ENCODE measurements around the gene MUC12.
A peak's percentile ranks its signal among the peaks of the same experiment; 100 is the strongest.
"Not testable (repeated sequence)": the region's sequence is repeated elsewhere in the genome, so short reads cannot be mapped to it uniquely, and the experiment has no call there.

Gene MUC12

GRCh38 chr7:100985033-100985797 is 15.8 kb downstream of the MUC12 start:
- DNase-seq (ENCODE audit: low read depth), result not testable (repeated sequence)

- DNase-seq (ENCODE audit: low read depth), result no peak
These were observed 22.3 kb downstream of the MUC12 start for GRCh38 chr7:100991631-100992030.

GRCh38 chr7:100992280-100992679 is 22.9 kb downstream of the MUC12 start:
- DNase-seq (ENCODE audit: low read depth), result not testable (repeated sequence)

GRCh38 chr7:100994671-100995070 is 25.3 kb downstream of the MUC12 start:
- not testable (repeated sequence) for DNase-seq (ENCODE audit: low read depth)

- DNase-seq (ENCODE audit: low read depth), result not testable (repeated sequence)
These were observed 29.2 kb downstream of the MUC12 start for GRCh38 chr7:100998530-100998929.

- not testable (repeated sequence) for DNase-seq (ENCODE audit: low read depth)
These were observed 30.0 kb downstream of the MUC12 start for GRCh38 chr7:100999334-100999733.

GRCh38 chr7:101000025-101000424 is 30.7 kb downstream of the MUC12 start:
- DNase-seq (ENCODE audit: low read depth), result not testable (repeated sequence)

GRCh38 chr7:101002333-101002732 is 33.0 kb downstream of the MUC12 start:
- not testable (repeated sequence) for DNase-seq (ENCODE audit: low read depth)

- DNase-seq (ENCODE audit: low read depth), result not testable (repeated sequence)
These were observed 38.0 kb downstream of the MUC12 start for GRCh38 chr7:101007361-101007760.

GRCh38 chr7:101009629-101010028 is 40.3 kb downstream of the MUC12 start:
- no peak for DNase-seq (ENCODE audit: low read depth)

DNA sequence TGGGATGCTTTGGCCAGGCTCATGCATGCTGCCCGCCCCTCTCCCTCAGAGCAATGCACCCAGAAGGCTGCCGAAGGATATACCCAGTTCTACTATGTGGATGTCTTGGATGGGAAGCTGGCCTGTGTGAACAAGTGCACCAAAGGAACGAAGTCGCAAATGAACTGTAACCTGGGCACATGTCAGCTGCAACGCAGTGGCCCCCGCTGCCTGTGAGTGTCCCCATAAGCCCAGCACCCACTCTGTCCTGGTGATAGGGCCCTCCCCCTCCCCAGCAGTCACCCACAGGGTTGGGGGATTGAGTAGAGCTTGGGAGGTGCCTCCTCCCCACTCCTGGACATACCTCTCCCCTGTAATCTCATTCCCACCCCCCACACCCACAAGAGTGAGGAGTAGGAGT is 43.6 kb downstream of the MUC12 start:
- DNase-seq (ENCODE audit: low read depth), result no peak

DNA sequence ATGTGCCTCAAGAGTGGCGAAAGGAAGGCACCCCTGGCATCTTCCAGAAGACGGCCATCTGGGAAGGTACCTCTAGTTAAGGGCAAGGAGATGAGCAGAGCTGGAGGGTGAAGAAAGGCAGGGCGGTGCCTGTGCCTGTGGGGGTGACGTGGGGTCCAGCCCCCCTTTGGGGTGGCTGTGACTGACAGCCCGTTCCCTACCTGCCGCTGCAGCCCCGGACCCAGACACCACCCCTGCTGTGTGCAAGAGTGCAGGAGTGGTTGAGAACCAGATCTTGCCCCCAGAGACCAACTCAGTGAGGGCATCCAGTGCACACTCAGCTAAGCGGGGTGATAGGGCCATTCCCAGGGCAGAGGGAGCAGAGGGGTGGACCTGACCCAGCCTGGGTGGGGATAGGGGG is 46.3 kb downstream of the MUC12 start:
- no peak for DNase-seq (ENCODE audit: low read depth)

GRCh38 chr7:101017064-101017777 is 47.9 kb downstream of the MUC12 start:
- DNase-seq (ENCODE audit: low read depth), result peak; percentile 73

GRCh38 chr7:101018271-101019167 is 49.2 kb downstream of the MUC12 start:
- DNase-seq (ENCODE audit: low read depth), result no peak

DNA sequence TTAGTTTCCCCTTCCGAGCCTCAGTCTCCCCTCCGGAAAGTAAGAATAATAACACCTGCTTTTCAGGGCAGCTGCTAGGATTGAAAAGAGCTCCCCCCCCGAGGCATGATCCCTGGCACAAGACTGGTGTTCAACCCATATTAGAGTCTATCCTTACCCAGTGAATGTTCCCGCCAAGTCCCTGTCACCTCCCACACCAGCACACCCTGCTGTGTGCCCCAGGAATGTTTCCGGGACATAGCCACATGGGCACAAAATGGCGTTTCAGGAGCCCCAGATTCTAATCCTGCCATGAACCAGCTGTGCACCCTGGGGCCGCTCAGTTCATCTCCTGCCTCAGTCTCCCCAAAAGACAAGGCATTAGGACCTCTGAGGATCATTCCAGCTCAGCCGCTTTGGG is 51.1 kb downstream of the MUC12 start:
- no peak for DNase-seq (ENCODE audit: low read depth)

GRCh38 chr7:101021703-101022102 is 52.3 kb downstream of the MUC12 start:
- DNase-seq (ENCODE audit: low read depth), result no peak

DNA sequence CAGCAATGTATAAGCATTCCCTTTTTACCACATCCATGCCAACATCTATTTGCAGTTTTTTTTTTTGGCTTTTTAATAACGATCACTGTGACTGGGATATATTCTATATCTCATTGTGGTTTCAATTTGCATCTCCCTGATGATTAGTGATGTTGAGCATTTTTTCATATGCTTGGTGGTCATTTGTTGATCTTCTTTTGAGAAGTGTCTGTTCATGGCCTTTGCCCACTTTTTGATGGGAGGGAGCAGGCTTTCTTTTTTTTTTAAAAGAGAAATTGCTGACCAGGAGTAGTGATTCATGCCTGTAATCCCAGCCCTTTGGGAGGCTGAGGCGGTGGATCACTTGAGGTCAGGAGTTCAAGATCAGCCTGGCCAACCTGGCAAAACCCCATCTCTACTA is 54.5 kb downstream of the MUC12 start:
- no peak for DNase-seq (ENCODE audit: low read depth)

GRCh38 chr7:101031082-101031481 is 61.7 kb downstream of the MUC12 start:
- DNase-seq (ENCODE audit: low read depth), result no peak

- no peak for DNase-seq (ENCODE audit: low read depth)
These were observed 66.6 kb downstream of the MUC12 start for GRCh38 chr7:101035941-101036340.

GRCh38 chr7:101041283-101041682 is 71.9 kb downstream of the MUC12 start:
- DNase-seq (ENCODE audit: low read depth), result not testable (repeated sequence)

GRCh38 chr7:101058355-101058754 is 89.0 kb downstream of the MUC12 start:
- no peak for DNase-seq (ENCODE audit: low read depth)

DNA sequence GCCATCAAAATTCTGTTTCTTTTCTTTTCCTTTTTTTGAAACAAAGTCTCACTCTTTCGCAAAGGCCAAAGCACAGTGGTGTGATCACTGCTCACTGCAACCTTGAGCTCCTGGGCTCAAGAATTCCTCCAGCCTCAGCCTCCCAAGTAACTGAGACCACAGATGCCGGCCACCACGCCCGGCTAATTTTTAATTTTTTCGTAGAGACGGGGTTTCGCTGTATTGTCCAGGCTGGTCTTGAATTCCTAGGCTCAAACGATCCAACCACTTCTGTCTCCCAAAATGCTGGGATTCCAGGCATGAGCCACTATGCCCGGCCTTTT is 90.2 kb downstream of the MUC12 start:
- DNase-seq (ENCODE audit: low read depth), result no peak

GRCh38 chr7:101060992-101061391 is 91.6 kb downstream of the MUC12 start:
- DNase-seq (ENCODE audit: low read depth), result no peak
